ENCODE data around the gene NCAPH2.

The NCAPH2 gene

DNA sequence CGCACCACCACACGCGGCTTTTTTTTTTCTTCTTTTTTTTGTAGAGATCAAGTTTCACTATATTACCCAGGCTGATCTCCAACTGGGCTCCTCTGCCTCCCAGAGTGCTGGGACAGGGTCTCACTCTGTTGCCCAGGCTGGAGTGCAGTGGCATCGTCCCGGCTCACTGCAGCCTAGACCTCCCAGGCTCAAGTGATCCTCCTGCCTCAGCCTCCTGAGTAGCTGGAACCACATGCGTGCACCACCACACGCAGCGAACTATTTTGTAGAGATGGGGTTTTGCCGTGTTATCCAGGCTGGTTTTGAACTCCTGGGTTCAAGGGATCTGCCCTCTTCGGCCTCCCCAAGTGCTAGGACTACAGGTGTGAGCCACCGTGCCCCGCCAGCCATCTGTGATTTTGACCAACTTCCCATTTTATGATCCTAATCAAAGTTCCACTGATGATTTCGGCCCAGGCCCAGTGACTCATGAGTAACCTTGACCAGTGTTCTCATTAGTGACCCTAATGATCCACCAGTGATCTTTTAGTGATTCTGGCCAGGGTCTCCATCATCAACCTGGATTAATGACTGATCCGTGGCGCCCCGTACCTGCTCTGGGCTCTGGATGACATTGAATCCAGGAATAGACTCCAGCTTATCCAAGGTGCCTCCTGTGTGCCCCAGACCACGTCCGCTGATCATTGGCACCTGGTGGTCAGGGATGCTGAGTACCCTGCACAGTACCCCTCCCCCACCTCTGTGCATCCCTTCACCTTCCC lies 20.1 kb downstream of the NCAPH2 start:
- ATAC-seq, result no peak
- TF ChIP-seq ZFP30 (CRISPR knock-in tag; IDR thresholded peaks at IDR 0.05) (no peak), ESRRG (CRISPR knock-in tag; IDR thresholded peaks at IDR 0.05) (no peak), ZFP3 (CRISPR knock-in tag; IDR thresholded peaks at IDR 0.05) (no peak), RARB (CRISPR knock-in tag; IDR thresholded peaks at IDR 0.05) (no peak), CSDC2 (CRISPR knock-in tag; IDR thresholded peaks at IDR 0.05) (no peak)
- TF ChIP-seq, protein P1, sequence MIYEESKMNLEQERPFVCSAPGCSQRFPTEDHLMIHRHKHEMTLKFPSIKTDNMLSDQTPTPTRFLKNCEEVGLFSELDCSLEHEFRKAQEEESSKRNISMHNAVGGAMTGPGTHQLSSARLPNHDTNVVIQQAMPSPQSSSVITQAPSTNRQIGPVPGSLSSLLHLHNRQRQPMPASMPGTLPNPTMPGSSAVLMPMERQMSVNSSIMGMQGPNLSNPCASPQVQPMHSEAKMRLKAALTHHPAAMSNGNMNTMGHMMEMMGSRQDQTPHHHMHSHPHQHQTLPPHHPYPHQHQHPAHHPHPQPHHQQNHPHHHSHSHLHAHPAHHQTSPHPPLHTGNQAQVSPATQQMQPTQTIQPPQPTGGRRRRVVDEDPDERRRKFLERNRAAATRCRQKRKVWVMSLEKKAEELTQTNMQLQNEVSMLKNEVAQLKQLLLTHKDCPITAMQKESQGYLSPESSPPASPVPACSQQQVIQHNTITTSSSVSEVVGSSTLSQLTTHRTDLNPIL (CRISPR knock-in tag; IDR thresholded peaks at IDR 0.05; ENCODE audit: low read depth), result no peak

DNA sequence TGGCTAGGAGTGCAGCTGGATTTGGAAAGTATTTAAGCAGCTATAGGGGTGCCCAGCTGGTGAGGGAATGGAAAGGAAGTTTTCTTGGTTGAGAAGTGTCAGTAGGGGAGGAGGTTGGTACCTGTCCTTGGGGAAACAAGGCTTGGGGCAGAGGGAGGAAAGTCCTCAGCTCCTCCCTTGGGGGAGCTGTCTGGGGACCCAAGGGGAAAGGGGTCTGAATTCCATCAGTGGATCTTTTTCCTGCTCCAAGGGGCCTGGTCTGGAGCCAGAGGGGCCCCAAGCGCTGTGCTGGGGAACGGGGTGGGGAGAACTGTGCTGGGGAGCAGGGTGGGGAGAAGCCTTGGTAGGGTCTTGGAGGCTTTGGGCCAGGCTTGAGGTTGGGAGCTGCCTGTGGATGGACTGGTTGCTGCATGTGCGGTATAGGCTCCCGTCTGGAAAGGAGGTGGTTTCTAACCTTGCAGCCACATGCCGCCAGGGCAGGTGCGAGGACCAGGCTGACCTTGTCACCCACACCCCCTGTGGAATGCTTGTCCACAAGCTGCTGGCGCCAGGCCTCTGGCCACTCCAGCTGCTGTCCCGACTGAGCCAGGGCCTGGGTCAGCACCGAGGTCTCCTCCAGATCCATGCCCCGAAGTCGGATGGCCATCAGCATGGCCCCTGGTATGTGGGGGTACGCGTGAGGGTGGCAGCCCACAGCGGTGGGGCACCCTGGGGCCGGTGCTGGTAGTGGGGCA lies 20.8 kb downstream of the NCAPH2 start:
- no peak for ATAC-seq
- no peak for TF ChIP-seq TCF4 (CRISPR knock-in tag; IDR thresholded peaks at IDR 0.05; ENCODE audit: borderline replicate concordance)

DNA sequence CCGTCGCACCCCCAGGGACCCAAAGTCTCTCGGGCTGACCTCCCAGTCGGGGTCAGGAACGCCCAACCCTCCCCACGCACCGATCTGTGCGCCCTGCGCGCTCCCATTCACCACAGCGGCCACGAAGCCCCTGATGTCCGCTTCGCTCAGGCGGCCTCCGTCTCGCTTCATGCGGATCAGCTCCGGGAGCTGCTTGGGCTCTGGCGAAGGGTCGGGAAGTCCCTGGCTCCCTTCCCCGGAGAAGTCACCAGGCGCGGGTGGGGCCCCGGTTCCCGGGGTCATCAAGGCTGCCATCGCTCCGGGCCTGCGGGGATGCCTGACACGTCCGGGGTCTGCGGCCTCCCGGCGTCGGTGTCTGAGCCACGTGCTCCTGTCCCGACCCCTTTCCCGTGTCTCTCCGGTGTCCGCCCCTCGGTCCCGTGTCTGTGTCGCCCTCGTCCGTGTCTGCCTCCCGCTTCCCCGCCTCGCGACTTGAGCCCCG lies 21.4 kb downstream of the NCAPH2 start:
- no peak for ATAC-seq
- TF ChIP-seq ARNTL (CRISPR knock-in tag; IDR thresholded peaks at IDR 0.05; ENCODE audit: borderline replicate concordance, low read depth), result no peak
- TF ChIP-seq ZFP30 (CRISPR knock-in tag; IDR thresholded peaks at IDR 0.05), result no peak
- no peak for TF ChIP-seq SNAI2 (CRISPR knock-in tag; IDR thresholded peaks at IDR 0.05)
- TF ChIP-seq ZFP3 (CRISPR knock-in tag; IDR thresholded peaks at IDR 0.05), result no peak
- no peak for TF ChIP-seq GLIS3 (CRISPR knock-in tag; IDR thresholded peaks at IDR 0.05)
- TF ChIP-seq ESRRG (CRISPR knock-in tag; IDR thresholded peaks at IDR 0.05), result no peak
- TF ChIP-seq, protein P2, sequence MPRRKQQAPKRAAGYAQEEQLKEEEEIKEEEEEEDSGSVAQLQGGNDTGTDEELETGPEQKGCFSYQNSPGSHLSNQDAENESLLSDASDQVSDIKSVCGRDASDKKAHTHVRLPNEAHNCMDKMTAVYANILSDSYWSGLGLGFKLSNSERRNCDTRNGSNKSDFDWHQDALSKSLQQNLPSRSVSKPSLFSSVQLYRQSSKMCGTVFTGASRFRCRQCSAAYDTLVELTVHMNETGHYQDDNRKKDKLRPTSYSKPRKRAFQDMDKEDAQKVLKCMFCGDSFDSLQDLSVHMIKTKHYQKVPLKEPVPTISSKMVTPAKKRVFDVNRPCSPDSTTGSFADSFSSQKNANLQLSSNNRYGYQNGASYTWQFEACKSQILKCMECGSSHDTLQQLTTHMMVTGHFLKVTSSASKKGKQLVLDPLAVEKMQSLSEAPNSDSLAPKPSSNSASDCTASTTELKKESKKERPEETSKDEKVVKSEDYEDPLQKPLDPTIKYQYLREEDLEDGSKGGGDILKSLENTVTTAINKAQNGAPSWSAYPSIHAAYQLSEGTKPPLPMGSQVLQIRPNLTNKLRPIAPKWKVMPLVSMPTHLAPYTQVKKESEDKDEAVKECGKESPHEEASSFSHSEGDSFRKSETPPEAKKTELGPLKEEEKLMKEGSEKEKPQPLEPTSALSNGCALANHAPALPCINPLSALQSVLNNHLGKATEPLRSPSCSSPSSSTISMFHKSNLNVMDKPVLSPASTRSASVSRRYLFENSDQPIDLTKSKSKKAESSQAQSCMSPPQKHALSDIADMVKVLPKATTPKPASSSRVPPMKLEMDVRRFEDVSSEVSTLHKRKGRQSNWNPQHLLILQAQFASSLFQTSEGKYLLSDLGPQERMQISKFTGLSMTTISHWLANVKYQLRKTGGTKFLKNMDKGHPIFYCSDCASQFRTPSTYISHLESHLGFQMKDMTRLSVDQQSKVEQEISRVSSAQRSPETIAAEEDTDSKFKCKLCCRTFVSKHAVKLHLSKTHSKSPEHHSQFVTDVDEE (CRISPR knock-in tag; IDR thresholded peaks at IDR 0.05), result no peak
- TF ChIP-seq BACH2 (CRISPR knock-in tag; IDR thresholded peaks at IDR 0.05; ENCODE audit: borderline replicate concordance), result no peak
- TF ChIP-seq TCF4 (CRISPR knock-in tag; IDR thresholded peaks at IDR 0.05; ENCODE audit: borderline replicate concordance), result no peak
- TF ChIP-seq, protein P3, sequence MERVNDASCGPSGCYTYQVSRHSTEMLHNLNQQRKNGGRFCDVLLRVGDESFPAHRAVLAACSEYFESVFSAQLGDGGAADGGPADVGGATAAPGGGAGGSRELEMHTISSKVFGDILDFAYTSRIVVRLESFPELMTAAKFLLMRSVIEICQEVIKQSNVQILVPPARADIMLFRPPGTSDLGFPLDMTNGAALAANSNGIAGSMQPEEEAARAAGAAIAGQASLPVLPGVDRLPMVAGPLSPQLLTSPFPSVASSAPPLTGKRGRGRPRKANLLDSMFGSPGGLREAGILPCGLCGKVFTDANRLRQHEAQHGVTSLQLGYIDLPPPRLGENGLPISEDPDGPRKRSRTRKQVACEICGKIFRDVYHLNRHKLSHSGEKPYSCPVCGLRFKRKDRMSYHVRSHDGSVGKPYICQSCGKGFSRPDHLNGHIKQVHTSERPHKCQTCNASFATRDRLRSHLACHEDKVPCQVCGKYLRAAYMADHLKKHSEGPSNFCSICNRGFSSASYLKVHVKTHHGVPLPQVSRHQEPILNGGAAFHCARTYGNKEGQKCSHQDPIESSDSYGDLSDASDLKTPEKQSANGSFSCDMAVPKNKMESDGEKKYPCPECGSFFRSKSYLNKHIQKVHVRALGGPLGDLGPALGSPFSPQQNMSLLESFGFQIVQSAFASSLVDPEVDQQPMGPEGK (CRISPR knock-in tag; IDR thresholded peaks at IDR 0.05; ENCODE audit: borderline replicate concordance), result no peak
- TF ChIP-seq, protein P1 (CRISPR knock-in tag; IDR thresholded peaks at IDR 0.05; ENCODE audit: low read depth), result no peak
- no peak for TF ChIP-seq OSR1 (CRISPR knock-in tag; IDR thresholded peaks at IDR 0.05)
- TF ChIP-seq PPARA (CRISPR knock-in tag; IDR thresholded peaks at IDR 0.05; ENCODE audit: borderline replicate concordance), result no peak

DNA sequence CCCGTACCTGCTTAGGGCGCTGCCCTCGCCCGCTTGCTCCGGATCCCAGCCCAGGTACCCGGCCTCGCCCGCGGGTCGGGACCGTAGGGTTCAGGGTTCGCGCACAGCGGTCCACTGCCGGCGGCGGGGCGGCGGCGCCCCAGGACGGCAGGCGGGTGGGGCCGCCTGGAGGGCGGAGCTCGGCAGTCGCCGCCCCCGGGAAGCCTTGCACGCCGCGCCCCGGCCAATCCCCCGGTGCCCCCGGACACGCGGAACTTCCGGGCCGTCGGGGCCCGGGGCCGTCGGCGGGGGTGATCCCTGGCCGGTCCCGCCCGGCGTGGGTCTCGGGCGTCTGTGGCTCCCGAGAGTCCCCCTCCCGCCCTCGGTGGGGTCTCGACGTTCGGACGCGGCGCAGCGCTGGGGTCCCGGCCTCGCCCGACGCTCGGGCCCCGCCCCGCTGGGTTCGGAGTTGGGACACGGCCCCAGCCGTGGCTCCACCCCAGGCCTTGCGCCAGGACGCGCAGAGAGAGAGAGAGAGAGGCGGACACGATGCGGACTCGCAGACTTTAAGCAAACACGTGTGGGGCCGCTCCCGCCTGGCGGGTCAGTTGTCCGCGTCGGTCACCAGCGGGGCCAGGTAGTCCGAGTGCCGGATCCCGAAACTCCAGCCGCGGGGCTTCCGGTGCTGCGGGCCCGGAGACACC lies 22.0 kb downstream of the NCAPH2 start, which contains the start of gene TYMP:
Gene TYMP (minus strand): TSS at position 116 of the 683 bp plus-strand sequence. CDS start 303 bp downstream, outside the sequence.
- no peak for ATAC-seq
- TF ChIP-seq, protein P3 (CRISPR knock-in tag; IDR thresholded peaks at IDR 0.05; ENCODE audit: borderline replicate concordance), result no peak
- TF ChIP-seq ZC3H10 (CRISPR knock-in tag; IDR thresholded peaks at IDR 0.05) (no peak), TOX (CRISPR knock-in tag; IDR thresholded peaks at IDR 0.05; ENCODE audit: borderline replicate concordance) (no peak), PPARA (CRISPR knock-in tag; IDR thresholded peaks at IDR 0.05; ENCODE audit: borderline replicate concordance) (no peak), TCF4 (CRISPR knock-in tag; IDR thresholded peaks at IDR 0.05; ENCODE audit: borderline replicate concordance) (no peak), ZFP3 (CRISPR knock-in tag; IDR thresholded peaks at IDR 0.05) (no peak), ZFP30 (CRISPR knock-in tag; IDR thresholded peaks at IDR 0.05) (no peak), ZNF8 (CRISPR knock-in tag; IDR thresholded peaks at IDR 0.05) (no peak), ISL1 (CRISPR knock-in tag; IDR thresholded peaks at IDR 0.05) (no peak), RARB (CRISPR knock-in tag; IDR thresholded peaks at IDR 0.05) (no peak)
- TF ChIP-seq, protein P4, sequence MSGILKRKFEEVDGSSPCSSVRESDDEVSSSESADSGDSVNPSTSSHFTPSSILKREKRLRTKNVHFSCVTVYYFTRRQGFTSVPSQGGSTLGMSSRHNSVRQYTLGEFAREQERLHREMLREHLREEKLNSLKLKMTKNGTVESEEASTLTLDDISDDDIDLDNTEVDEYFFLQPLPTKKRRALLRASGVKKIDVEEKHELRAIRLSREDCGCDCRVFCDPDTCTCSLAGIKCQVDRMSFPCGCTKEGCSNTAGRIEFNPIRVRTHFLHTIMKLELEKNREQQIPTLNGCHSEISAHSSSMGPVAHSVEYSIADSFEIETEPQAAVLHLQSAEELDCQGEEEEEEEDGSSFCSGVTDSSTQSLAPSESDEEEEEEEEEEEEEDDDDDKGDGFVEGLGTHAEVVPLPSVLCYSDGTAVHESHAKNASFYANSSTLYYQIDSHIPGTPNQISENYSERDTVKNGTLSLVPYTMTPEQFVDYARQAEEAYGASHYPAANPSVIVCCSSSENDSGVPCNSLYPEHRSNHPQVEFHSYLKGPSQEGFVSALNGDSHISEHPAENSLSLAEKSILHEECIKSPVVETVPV (CRISPR knock-in tag; IDR thresholded peaks at IDR 0.05), result no peak

All from SK-N-SH treated with all-trans-retinoic acid at 6 μM for 48 hours (cell line).